Thymus (tissue), 11 donors: ENCODE results near the gene HAP1. TPM values are rescaled to one million over a fixed set of nuclear protein-coding genes. Genes with fewer than 3 reads are reported as not detected.

ENCODE experiments used
- DNase-seq, 9 donors: peaks; one replicate each; pipeline ENCODE4 v3.0.0-alpha.2; 2013; ENCODE audit warnings: low spot score in 9 of 9, low read depth in 6 of 9, missing footprints in 1 of 9
- H3K27ac ChIP-seq, 2 donors: one replicate each; pipeline ENCODE4 v1.5.1; 2013; ENCODE audit warnings: control low read depth in 1 of 2, low read depth in 1 of 2, low read length in 1 of 2, mild to moderate bottlenecking in 1 of 2, moderate library complexity in 1 of 2
- H3K27me3 ChIP-seq, 2 donors: one replicate each; pipeline ENCODE4 v1.5.1; 2013; ENCODE audit warnings: low read length in 1 of 2; ENCODE audit not compliant: control insufficient read depth in 2 of 2, insufficient read depth in 1 of 2
- H3K36me3 ChIP-seq, 2 donors: one replicate each; pipeline ENCODE4 v1.5.1; 2013; ENCODE audit warnings: low read length in 1 of 2, mild to moderate bottlenecking in 1 of 2, moderate library complexity in 1 of 2; ENCODE audit not compliant: control insufficient read depth in 2 of 2, insufficient read depth in 2 of 2
- H3K4me1 ChIP-seq, 2 donors: one replicate each; pipeline ENCODE4 v1.5.1; 2013; ENCODE audit warnings: low read length in 2 of 2; ENCODE audit not compliant: control insufficient read depth in 2 of 2, insufficient read depth in 2 of 2
- H3K4me3 ChIP-seq, 2 donors: one replicate each; pipeline ENCODE4 v1.5.1; 2013; ENCODE audit warnings: low read length in 2 of 2, control low read depth in 1 of 2, mild to moderate bottlenecking in 1 of 2
- H3K9me3 ChIP-seq, 2 donors: one replicate each; pipeline ENCODE4 v1.5.1; 2013; ENCODE audit warnings: low read length in 1 of 2, mild to moderate bottlenecking in 1 of 2; ENCODE audit not compliant: control insufficient read depth in 2 of 2, insufficient read depth in 1 of 2
- WGBS: extraction: QIAGEN DNeasy Blood & Tissue Kit; methylation state at CpG from one replicate; pipeline ENCODE4 v1.1.7; 2013; 5-methylcytosine and 5-hydroxymethylcytosine counted together
- polyA plus RNA-seq: library from polyadenylated mRNA; stranded (reverse); fragments of 200-250 nt; gene quantifications from one replicate; pipeline ENCODE4 v1.2.3, GENCODE V29; 2013
- total RNA-seq: library from RNA; stranded (reverse); fragments of 120-200 nt; gene quantifications from one replicate; pipeline ENCODE4 v1.2.4, GENCODE V29; 2013
- donor health status: healthy.

The HAP1 gene
- total and polyA plus RNA-seq, 2 donors = 0.33 to 4.0 TPM

DNA sequence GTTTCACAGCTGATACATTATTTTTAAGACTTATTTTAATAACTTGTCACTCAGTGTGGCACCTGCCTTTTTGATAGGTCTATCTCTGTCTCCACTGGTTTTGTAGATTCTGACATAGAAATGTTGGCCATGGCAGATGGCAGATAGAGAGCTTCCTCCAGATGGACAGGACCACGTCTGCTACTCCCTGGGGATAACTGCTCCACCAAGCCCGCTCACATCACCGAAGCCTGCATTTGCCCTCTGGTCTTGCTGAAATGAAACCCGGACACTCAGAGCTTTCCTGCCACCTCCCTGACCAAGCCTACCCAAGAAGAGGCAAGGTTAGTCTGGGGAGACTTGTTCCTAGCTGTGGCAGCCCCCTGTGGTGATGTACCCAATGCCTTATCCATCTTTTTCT lies 16.4 kb upstream of the HAP1 start:
- Histone ChIP-seq H3K27ac (no peak overlapping the region), H3K36me3 (peaks cover 4 to 9% of the 10 kb centered on the region in 2 donors), H3K27me3 (no peaks in the 10 kb centered on the region), H3K4me3 (no peak overlapping the region), H3K4me1 (no peaks in the 10 kb centered on the region), H3K9me3 (no peaks in the 10 kb centered on the region)
- no peak for DNase-seq
- 96% methylated on average over 4 of the region's 4 CpGs for WGBS

DNA sequence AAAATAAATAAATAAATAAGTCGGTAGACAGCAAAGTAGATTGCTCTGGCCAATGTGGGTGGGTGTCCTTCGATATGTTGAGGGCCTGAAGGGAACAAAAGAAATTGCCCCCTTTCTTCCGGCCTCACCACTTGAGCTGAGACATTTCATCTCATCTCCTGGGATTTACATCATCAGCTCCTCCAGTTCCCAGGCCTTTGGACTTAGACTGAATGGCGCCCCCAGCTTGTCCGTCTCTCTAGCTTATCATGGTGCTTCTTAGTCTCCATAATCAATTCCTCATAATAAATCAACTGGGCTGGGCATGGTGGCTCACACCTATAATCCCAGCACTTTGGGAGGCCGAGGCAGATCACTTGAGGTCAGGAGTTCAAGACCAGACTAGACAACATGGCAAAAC lies 13.8 kb upstream of the HAP1 start:
- Histone ChIP-seq H3K9me3 (no peaks in the 10 kb centered on the region), H3K27ac (no peak overlapping the region), H3K4me1 (no peaks in the 10 kb centered on the region), H3K4me3 (no peak overlapping the region), H3K27me3 (no peaks in the 10 kb centered on the region), H3K36me3 (no peaks in the 10 kb centered on the region)
- no peak for DNase-seq
- 98% methylated on average over 6 of the region's 6 CpGs for WGBS

DNA sequence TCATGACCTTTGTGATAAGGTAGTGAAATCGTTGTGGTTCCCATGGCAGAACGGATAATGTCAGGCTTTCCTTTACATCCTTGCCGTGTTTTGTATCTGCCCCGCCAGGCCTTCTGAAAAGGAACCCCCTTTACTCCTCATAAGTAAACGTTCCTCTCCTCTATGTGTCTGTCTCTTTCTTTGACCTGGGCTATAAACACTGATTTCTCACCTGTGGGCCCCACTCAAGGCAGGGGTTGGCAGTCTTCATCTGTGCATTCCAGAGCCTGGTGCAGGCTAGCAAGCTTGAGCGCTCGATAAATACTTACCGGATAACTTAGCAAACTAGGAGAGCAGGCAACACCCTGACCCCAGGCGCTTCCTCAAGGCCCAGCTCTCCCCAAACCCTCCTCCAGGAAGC lies 7.3 kb upstream of the HAP1 start:
- Histone ChIP-seq H3K27ac (no peak overlapping the region), H3K4me3 (no peak overlapping the region), H3K4me1 (peaks cover 0 to 6% of the 10 kb centered on the region in 2 donors), H3K27me3 (peaks cover 6 to 12% of the 10 kb centered on the region in 2 donors), H3K9me3 (no peaks in the 10 kb centered on the region), H3K36me3 (no peaks in the 10 kb centered on the region)
- no peak for DNase-seq
- WGBS = 92% methylated on average over 9 of the region's 9 CpGs

DNA sequence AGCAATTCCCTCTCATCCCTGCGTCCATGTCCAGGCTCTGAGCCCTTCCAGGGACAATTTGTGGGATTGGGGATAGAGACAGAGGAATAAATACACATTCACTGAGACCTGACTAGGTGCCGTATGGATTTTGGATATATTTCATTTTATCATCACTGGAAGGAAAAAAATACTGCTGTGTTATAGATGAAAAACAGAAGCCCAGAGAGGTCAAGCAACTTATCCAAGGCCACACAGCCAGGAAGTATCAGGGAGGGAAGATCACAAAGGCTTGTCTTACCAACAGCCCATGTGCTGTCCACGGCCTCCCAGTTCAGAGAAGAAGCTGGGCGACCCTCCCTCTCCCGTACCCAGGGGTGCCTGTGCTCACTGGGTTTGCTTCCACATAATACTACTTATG lies 6.1 kb upstream of the HAP1 start:
- H3K9me3 ChIP-seq = no peaks in the 10 kb centered on the region
- H3K27me3 ChIP-seq = peaks cover 15 to 24% of the 10 kb centered on the region in 2 donors
- 99% methylated on average over 5 of the region's 5 CpGs for WGBS
- DNase-seq = no peak
- no peaks in the 10 kb centered on the region for H3K36me3 ChIP-seq
- no peak overlapping the region for H3K4me3 ChIP-seq
- H3K4me1 ChIP-seq = peaks cover 0 to 6% of the 10 kb centered on the region in 2 donors
- no peak overlapping the region for H3K27ac ChIP-seq

DNA sequence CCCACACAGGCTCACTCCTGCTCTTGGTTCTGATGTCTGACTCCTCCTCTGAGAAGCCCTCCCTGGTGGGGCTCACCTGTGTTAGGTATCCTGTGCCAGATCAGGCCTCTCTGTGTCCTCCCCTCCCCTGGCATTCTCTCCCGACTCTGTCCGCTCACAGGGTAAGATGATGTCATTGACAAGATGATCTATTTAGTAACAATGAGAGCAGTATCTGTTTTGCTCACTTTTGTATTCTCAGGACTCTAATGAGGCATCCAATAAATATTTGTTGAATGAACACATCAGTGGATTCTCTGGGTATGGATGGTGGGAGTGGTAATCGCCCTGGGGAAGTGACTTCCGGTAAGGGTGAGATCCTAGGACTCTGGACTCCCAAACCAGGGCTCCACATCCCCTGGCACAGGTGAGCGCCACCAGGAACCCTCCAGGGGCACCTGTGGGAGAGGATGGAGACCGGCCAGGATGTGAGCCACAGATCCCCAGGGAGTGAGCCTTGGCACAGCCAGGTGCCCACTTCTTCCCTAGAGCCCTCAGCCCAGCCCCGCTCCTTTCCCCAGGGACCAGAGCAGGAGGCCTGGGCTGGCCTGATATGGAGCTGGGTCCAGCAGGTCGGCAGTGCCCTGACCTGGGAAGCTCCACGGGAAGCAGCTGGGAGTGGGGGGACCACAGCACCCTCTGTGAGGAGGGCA lies 5.4 kb upstream of the HAP1 start:
- WGBS = 93% methylated on average over 9 of the region's 9 CpGs

DNA sequence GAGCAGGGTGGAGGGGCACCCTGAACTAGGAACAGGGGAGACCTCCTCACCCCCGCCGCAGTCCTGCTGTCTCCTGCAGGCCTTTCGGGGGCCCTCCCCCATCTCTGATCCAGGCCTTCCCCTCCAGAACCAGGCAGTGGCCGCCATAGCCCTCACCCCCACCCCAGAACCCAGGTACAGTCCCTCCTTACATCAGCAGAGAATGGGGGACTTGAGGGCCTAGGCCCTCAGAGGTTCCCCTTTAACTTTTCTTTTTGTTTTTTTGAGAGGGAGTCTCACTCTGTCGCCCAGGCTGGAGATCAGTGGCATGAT lies 4.3 kb upstream of the HAP1 start:
- H3K36me3 ChIP-seq = no peaks in the 10 kb centered on the region
- peaks cover 0 to 21% of the 10 kb centered on the region in 2 donors for H3K4me1 ChIP-seq
- 98% methylated on average over 5 of the region's 5 CpGs for WGBS
- peaks cover 31 to 42% of the 10 kb centered on the region in 2 donors for H3K27me3 ChIP-seq
- DNase-seq = no peak
- no peak overlapping the region for H3K4me3 ChIP-seq
- H3K27ac ChIP-seq = no peak overlapping the region
- H3K9me3 ChIP-seq = no peaks in the 10 kb centered on the region

More for the DNA sequence above, 5.4 kb upstream of the HAP1 start:
- no peak for DNase-seq
- peaks cover 0 to 11% of the 10 kb centered on the region in 2 donors for H3K4me1 ChIP-seq
- H3K9me3 ChIP-seq = no peaks in the 10 kb centered on the region
- no peak overlapping the region for H3K4me3 ChIP-seq
- H3K27me3 ChIP-seq = peaks cover 21 to 31% of the 10 kb centered on the region in 2 donors
- no peak overlapping the region for H3K27ac ChIP-seq
- H3K36me3 ChIP-seq = no peaks in the 10 kb centered on the region

DNA sequence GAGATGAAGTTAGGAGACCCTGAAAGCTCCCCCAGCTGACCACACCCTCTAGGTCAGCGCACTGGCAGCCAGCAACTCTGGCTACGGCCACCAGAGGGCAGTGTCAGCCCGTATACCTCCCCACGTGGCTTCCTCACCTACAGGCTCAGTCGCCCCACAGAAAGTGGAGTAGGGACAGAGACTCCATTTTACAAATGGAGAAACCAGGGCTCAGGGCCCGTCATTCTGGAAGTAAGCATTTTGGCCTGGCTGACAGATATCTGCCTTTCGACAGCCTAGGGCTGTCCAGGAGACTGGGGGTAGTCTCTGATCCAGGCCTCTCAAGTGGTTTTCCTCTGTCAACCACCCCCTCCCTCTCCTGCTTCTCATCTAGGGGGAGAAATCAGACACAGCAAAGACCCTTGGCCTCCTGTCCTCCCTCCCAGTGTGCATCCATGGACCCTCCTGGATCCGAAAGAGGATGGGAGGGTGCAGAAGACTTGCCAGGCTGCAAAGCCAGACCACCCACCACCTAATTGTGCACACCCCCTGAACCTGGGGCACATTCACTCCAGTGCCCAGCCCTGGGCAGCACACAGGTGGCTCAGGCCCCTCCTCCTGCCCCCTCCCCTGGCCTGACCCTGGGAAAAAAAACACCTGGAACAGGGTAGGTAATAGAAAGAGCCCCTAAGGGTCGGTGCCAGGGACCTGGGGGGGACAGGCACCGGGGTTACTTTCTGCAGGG lies 3.8 kb upstream of the HAP1 start:
- no peaks in the 10 kb centered on the region for H3K36me3 ChIP-seq
- peak; percentile 56 to 89 (median 75) for DNase-seq
- H3K27ac ChIP-seq = no peak overlapping the region
- H3K4me3 ChIP-seq = no peak overlapping the region
- 34% methylated on average over 10 of the region's 10 CpGs for WGBS
- peaks cover 0 to 21% of the 10 kb centered on the region in 2 donors for H3K4me1 ChIP-seq
- H3K27me3 ChIP-seq = peaks cover 36 to 47% of the 10 kb centered on the region in 2 donors
- H3K9me3 ChIP-seq = no peaks in the 10 kb centered on the region

DNA sequence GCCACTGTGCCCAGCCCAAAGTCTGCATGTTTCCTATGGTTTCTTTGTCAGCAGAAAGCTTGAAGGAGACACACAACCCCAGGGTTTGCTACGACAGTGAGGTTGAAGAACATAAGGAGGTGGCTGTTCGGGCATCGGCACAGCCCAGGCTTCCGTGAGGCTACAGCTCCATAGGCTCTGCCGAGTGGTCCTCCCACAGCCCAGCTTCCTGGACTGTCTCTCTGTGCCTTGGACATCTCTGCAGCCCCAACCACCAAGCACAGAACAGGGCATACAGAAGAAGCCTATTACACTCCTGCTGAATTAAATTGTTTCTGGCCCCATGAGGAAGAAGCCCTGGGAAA lies 3.2 kb upstream of the HAP1 start:
- Histone ChIP-seq H3K4me3 (no peak overlapping the region), H3K27me3 (peaks cover 40 to 53% of the 10 kb centered on the region in 2 donors), H3K9me3 (no peaks in the 10 kb centered on the region), H3K27ac (no peak overlapping the region), H3K4me1 (peaks cover 0 to 21% of the 10 kb centered on the region in 2 donors), H3K36me3 (no peaks in the 10 kb centered on the region)
- WGBS = 55% methylated on average over 5 of the region's 5 CpGs
- no peak for DNase-seq

DNA sequence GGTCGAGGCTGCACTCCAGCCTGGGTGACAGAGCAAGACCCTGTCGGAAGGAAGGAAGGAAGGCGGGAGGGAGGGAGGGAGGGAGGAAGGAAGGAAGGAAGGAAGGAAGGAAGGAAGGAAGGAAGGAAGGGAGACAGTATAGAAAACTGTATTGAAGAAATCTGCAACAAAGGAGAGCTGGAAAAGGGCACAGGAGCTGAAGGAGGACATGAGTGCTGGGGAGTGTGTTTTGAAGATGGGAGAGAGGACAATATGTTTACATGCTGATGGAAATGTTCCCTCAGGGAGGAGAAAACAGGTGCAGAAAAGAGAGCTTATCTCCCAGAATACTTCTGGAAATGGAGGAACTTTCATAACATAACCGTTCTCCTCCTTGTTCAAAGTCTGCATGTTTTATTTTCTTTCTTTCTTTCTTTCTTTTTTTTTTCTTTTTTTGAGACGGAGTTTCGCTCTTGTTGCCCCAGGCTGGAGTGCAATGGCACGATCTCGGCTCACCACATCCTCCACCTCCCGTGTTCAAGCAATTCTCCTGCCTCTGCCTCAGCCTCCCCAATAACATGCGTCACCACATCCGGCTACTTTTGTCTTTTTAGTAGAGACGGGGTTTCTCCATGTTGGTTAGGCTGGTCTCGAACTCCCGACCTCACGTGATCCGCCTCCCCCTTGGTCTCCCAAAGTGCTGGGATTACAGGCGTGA lies 2.7 kb upstream of the HAP1 start:
- no peaks in the 10 kb centered on the region for H3K36me3 ChIP-seq
- no peak for DNase-seq
- H3K4me3 ChIP-seq = no peak overlapping the region
- H3K27ac ChIP-seq = no peak overlapping the region
- WGBS = 75% methylated on average over 17 of the region's 17 CpGs
- H3K27me3 ChIP-seq = peaks cover 45 to 58% of the 10 kb centered on the region in 2 donors
- peaks cover 0 to 21% of the 10 kb centered on the region in 2 donors for H3K4me1 ChIP-seq
- H3K9me3 ChIP-seq = no peaks in the 10 kb centered on the region
